Liver (tissue), 9 donors: ENCODE results near the gene PCAT7. TPM values are rescaled to one million over a fixed set of nuclear protein-coding genes. Genes with fewer than 3 reads are reported as not detected.
A peak's percentile ranks its signal among the peaks of the same experiment; 100 is the strongest.

Experiments
- DNase-seq: peaks from one replicate; pipeline ENCODE4 v3.0.0-alpha.2; 2017; ENCODE audit warnings: low spot score
- H3K27ac ChIP-seq, 2 donors: one replicate each; pipeline ENCODE4 v1.7.0; 2013; ENCODE audit warnings: inconsistent platforms in 2 of 2, low read length in 2 of 2, control low read depth in 1 of 2, low read depth in 1 of 2, mild to moderate bottlenecking in 1 of 2
- H3K27me3 ChIP-seq, 4 donors: one replicate each; pipeline versions ENCODE4 v1.6.1 to v1.7.0; 2013; ENCODE audit warnings: low read length in 3 of 4, inconsistent platforms in 1 of 4, mild to moderate bottlenecking in 1 of 4, moderate library complexity in 1 of 4; ENCODE audit not compliant: control insufficient read depth in 4 of 4, insufficient read depth in 4 of 4
- H3K36me3 ChIP-seq, 4 donors: one replicate each; pipeline versions ENCODE4 v1.6.1 to v1.7.0; 2013; ENCODE audit warnings: low read length in 3 of 4, mild to moderate bottlenecking in 3 of 4, low read depth in 1 of 4, moderate library complexity in 1 of 4; ENCODE audit not compliant: control insufficient read depth in 4 of 4, insufficient read depth in 3 of 4
- H3K4me1 ChIP-seq, 4 donors: one replicate each; pipeline versions ENCODE4 v1.6.1 to v1.7.0; 2013; ENCODE audit warnings: low read length in 3 of 4, mild to moderate bottlenecking in 3 of 4, moderate library complexity in 1 of 4; ENCODE audit not compliant: control insufficient read depth in 4 of 4, insufficient read depth in 4 of 4
- H3K4me3 ChIP-seq, 3 donors: one replicate each; pipeline versions ENCODE4 v1.6.1 to v1.7.0; 2013; ENCODE audit warnings: low read length in 3 of 3, control low read depth in 1 of 3, low read depth in 1 of 3, mild to moderate bottlenecking in 1 of 3
- H3K9ac ChIP-seq, 2 donors: one replicate each; pipeline ENCODE4 v1.7.0; 2013; ENCODE audit warnings: low read length in 2 of 2, mild to moderate bottlenecking in 2 of 2, moderate library complexity in 2 of 2, control low read depth in 1 of 2, low read depth in 1 of 2
- H3K9me3 ChIP-seq, 4 donors: one replicate each; pipeline versions ENCODE4 v1.6.1 to v1.7.0; 2013; ENCODE audit warnings: low read length in 3 of 4; ENCODE audit not compliant: control insufficient read depth in 4 of 4
- EGR1 ChIP-seq, 2 donors: IDR thresholded peaks; 2 replicates each; pipeline ENCODE4 v1.6.1; 2016 to 2018; ENCODE audit warnings: antibody characterized with exemption in 2 of 2, low read depth in 2 of 2
- FOXA1 ChIP-seq: IDR thresholded peaks from 2 replicates; pipeline ENCODE4 v1.6.1; 2016; ENCODE audit warnings: antibody characterized with exemption
- FOXA2 ChIP-seq: IDR thresholded peaks from 2 replicates; pipeline ENCODE4 v1.6.1; 2016; ENCODE audit warnings: antibody characterized with exemption
- GABPA ChIP-seq, 2 donors: IDR thresholded peaks in 1 of 2; conservative IDR thresholded peaks in 1 of 2; 2 replicates each; pipeline ENCODE4 v1.6.1; 2016; ENCODE audit warnings: antibody characterized with exemption in 2 of 2, mild to moderate bottlenecking in 1 of 2, moderate library complexity in 1 of 2
- HNF4A ChIP-seq, 2 donors: conservative IDR thresholded peaks; 2 replicates each; pipeline ENCODE4 v1.6.1; 2016; ENCODE audit warnings: antibody characterized with exemption in 2 of 2, mild to moderate bottlenecking in 2 of 2
- HNF4G ChIP-seq: IDR thresholded peaks from 2 replicates; pipeline ENCODE4 v1.6.1; 2016; ENCODE audit warnings: antibody characterized with exemption
- JUND ChIP-seq, 2 donors: IDR thresholded peaks; 2 replicates each; pipeline ENCODE4 v1.6.1; 2016; ENCODE audit warnings: antibody characterized with exemption in 2 of 2
- NR2F2 ChIP-seq: IDR thresholded peaks from 2 replicates; pipeline ENCODE4 v1.6.1; 2016; ENCODE audit warnings: antibody characterized with exemption
- RAD21 ChIP-seq, 2 donors: IDR thresholded peaks; 2 replicates each; pipeline ENCODE4 v1.6.1; 2016; ENCODE audit warnings: antibody characterized with exemption in 2 of 2, mild to moderate bottlenecking in 2 of 2
- RXRA ChIP-seq, 2 donors: IDR thresholded peaks; 2 replicates each; pipeline ENCODE4 v1.6.1; 2017 to 2018; ENCODE audit warnings: antibody characterized with exemption in 2 of 2, mild to moderate bottlenecking in 1 of 2
- SP1 ChIP-seq: IDR thresholded peaks from 2 replicates; pipeline ENCODE4 v1.6.1; 2018; ENCODE audit warnings: antibody characterized with exemption, mild to moderate bottlenecking
- TAF1 ChIP-seq: conservative IDR thresholded peaks from 2 replicates; pipeline ENCODE4 v1.6.1; 2016; ENCODE audit warnings: antibody characterized with exemption, mild to moderate bottlenecking
- YY1 ChIP-seq: IDR thresholded peaks from 2 replicates; pipeline ENCODE4 v1.6.1; 2016; ENCODE audit warnings: antibody characterized with exemption, mild to moderate bottlenecking
- WGBS: extraction: QIAGEN DNeasy Blood & Tissue Kit; methylation state at CpG from one replicate; pipeline ENCODE4 v1.1.7; 2013; 5-methylcytosine and 5-hydroxymethylcytosine counted together
- polyA plus RNA-seq, 2 donors: library from polyadenylated mRNA; stranded (reverse) in 1 of 2; unstranded in 1 of 2; fragments of 200-250 nt in 1 of 2; fragments of >200 nt in 1 of 2; fragmentation: Nextera tagmentation in 1 of 2; extraction: Ambion mirVana in 1 of 2; gene quantifications; one replicate each; pipeline versions ENCODE4 v1.2.1 to v1.2.3, GENCODE V29; 2013 to 2015
- total RNA-seq, 2 donors: library from RNA; depleted of rRNA; stranded (reverse); fragments of >200 nt; gene quantifications; one replicate each; pipeline ENCODE4 v1.2.3, GENCODE V29; 2014
- TF ChIP-seq, protein P1 (sequence below): fragments of 150-350 bp; IDR thresholded peaks from 2 replicates; pipeline ENCODE4 v1.5.1; 2017; ENCODE audit warnings: improper control_type of control experiment, low read depth, low read length; ENCODE audit not compliant: missing input control
- TF ChIP-seq, protein P2 (sequence below): IDR thresholded peaks from 2 replicates; pipeline ENCODE4 v1.6.1; 2016; ENCODE audit warnings: antibody characterized with exemption
- TF ChIP-seq, protein P3 (sequence below): IDR thresholded peaks from 2 replicates; pipeline ENCODE4 v1.6.1; 2016; ENCODE audit warnings: antibody characterized with exemption
- TF ChIP-seq, protein P4 (sequence below): IDR thresholded peaks from 2 replicates; pipeline ENCODE4 v1.6.1; 2016; ENCODE audit warnings: antibody characterized with exemption, mild to moderate bottlenecking
- TF ChIP-seq, protein P5 (sequence below): IDR thresholded peaks from 2 replicates; pipeline ENCODE4 v1.6.1; 2016; ENCODE audit warnings: antibody characterized with exemption
- donor health status: healthy.
- donor health status: healthy.
- donor health status: healthy.
- donor health status: healthy.
- donor health status: healthy.

Gene PCAT7
- total and polyA plus RNA-seq, 4 donors: 0.19 to 0.95 (median 0.69) TPM

DNA sequence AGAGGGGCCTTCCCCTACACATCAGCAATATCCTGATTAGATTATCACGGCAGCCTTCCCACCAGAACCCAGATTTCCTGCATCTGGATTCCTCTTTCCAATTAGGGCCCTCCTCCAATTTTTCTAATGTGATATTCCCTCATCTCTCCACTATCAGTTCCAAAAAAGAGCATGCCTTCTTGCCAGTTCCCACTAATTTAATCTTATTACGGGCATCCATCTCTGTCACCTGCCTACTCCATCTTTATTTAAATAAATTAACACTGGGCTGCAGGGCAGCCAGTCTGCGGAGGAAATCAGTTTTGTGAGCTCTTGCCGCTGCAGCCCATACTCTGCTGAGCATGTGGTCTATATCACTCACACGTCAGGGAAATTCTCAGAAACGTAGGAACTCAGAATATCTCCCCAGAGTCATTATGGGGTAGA lies 55.3 kb downstream of the PCAT7 start:
- no peak overlapping the region for H3K4me3 ChIP-seq
- no peak overlapping the region for H3K9ac ChIP-seq
- no peaks in the 10 kb centered on the region for H3K9me3 ChIP-seq
- no peak for TF ChIP-seq GABPA (IDR thresholded peaks at IDR 0.05 in 1 of 2, conservative IDR thresholded peaks at IDR 0.05 in 1 of 2)
- TF ChIP-seq, protein P1, sequence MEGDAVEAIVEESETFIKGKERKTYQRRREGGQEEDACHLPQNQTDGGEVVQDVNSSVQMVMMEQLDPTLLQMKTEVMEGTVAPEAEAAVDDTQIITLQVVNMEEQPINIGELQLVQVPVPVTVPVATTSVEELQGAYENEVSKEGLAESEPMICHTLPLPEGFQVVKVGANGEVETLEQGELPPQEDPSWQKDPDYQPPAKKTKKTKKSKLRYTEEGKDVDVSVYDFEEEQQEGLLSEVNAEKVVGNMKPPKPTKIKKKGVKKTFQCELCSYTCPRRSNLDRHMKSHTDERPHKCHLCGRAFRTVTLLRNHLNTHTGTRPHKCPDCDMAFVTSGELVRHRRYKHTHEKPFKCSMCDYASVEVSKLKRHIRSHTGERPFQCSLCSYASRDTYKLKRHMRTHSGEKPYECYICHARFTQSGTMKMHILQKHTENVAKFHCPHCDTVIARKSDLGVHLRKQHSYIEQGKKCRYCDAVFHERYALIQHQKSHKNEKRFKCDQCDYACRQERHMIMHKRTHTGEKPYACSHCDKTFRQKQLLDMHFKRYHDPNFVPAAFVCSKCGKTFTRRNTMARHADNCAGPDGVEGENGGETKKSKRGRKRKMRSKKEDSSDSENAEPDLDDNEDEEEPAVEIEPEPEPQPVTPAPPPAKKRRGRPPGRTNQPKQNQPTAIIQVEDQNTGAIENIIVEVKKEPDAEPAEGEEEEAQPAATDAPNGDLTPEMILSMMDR: no peak
- TF ChIP-seq RXRA (IDR thresholded peaks at IDR 0.05): no peak
- no peak for TF ChIP-seq FOXA1
- TF ChIP-seq RAD21 (IDR thresholded peaks at IDR 0.05): no peak
- TF ChIP-seq, protein P2, sequence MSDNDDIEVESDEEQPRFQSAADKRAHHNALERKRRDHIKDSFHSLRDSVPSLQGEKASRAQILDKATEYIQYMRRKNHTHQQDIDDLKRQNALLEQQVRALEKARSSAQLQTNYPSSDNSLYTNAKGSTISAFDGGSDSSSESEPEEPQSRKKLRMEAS: no peak
- no peak for TF ChIP-seq FOXA2
- no peak for TF ChIP-seq SP1
- no peak for TF ChIP-seq HNF4A (conservative IDR thresholded peaks at IDR 0.05)
- TF ChIP-seq TAF1: no peak
- TF ChIP-seq, protein P3, sequence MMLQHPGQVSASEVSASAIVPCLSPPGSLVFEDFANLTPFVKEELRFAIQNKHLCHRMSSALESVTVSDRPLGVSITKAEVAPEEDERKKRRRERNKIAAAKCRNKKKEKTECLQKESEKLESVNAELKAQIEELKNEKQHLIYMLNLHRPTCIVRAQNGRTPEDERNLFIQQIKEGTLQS: no peak
- TF ChIP-seq, protein P4, sequence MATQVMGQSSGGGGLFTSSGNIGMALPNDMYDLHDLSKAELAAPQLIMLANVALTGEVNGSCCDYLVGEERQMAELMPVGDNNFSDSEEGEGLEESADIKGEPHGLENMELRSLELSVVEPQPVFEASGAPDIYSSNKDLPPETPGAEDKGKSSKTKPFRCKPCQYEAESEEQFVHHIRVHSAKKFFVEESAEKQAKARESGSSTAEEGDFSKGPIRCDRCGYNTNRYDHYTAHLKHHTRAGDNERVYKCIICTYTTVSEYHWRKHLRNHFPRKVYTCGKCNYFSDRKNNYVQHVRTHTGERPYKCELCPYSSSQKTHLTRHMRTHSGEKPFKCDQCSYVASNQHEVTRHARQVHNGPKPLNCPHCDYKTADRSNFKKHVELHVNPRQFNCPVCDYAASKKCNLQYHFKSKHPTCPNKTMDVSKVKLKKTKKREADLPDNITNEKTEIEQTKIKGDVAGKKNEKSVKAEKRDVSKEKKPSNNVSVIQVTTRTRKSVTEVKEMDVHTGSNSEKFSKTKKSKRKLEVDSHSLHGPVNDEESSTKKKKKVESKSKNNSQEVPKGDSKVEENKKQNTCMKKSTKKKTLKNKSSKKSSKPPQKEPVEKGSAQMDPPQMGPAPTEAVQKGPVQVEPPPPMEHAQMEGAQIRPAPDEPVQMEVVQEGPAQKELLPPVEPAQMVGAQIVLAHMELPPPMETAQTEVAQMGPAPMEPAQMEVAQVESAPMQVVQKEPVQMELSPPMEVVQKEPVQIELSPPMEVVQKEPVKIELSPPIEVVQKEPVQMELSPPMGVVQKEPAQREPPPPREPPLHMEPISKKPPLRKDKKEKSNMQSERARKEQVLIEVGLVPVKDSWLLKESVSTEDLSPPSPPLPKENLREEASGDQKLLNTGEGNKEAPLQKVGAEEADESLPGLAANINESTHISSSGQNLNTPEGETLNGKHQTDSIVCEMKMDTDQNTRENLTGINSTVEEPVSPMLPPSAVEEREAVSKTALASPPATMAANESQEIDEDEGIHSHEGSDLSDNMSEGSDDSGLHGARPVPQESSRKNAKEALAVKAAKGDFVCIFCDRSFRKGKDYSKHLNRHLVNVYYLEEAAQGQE: no peak
- no peak for TF ChIP-seq EGR1 (IDR thresholded peaks at IDR 0.05; ENCODE audit: low read depth in 2 of 2)
- no peak for TF ChIP-seq NR2F2
- TF ChIP-seq HNF4G: no peak
- no peak for TF ChIP-seq JUND (IDR thresholded peaks at IDR 0.05)
- TF ChIP-seq YY1: no peak
- TF ChIP-seq, protein P5, sequence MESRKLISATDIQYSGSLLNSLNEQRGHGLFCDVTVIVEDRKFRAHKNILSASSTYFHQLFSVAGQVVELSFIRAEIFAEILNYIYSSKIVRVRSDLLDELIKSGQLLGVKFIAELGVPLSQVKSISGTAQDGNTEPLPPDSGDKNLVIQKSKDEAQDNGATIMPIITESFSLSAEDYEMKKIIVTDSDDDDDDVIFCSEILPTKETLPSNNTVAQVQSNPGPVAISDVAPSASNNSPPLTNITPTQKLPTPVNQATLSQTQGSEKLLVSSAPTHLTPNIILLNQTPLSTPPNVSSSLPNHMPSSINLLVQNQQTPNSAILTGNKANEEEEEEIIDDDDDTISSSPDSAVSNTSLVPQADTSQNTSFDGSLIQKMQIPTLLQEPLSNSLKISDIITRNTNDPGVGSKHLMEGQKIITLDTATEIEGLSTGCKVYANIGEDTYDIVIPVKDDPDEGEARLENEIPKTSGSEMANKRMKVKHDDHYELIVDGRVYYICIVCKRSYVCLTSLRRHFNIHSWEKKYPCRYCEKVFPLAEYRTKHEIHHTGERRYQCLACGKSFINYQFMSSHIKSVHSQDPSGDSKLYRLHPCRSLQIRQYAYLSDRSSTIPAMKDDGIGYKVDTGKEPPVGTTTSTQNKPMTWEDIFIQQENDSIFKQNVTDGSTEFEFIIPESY: no peak
- H3K36me3 ChIP-seq: peaks cover 14 to 46% (median 28%) of the 10 kb centered on the region in 4 donors
- no peaks in the 10 kb centered on the region for H3K27me3 ChIP-seq
- peak overlapping the region in 1 of 2 donors; percentile 47 for H3K27ac ChIP-seq
- no peak for DNase-seq
- WGBS: 87% methylated on average over 6 of the region's 6 CpGs
- peaks cover 4 to 58% (median 43%) of the 10 kb centered on the region in 4 donors for H3K4me1 ChIP-seq
